Activated CD4-positive, alpha-beta T cell treated with anti-CD3 and anti-CD28 coated beads for 4 hours (primary cell): ENCODE data around the gene ARSB.
"Not testable (repeated sequence)": the region's sequence is repeated elsewhere in the genome, so short reads cannot be mapped to it uniquely, and the experiment has no call there.

Source experiments
- DNase-seq, 2 donors: peaks; one replicate each; pipeline ENCODE4 v3.0.0-alpha.2; 2020

ARSB gene

DNA sequence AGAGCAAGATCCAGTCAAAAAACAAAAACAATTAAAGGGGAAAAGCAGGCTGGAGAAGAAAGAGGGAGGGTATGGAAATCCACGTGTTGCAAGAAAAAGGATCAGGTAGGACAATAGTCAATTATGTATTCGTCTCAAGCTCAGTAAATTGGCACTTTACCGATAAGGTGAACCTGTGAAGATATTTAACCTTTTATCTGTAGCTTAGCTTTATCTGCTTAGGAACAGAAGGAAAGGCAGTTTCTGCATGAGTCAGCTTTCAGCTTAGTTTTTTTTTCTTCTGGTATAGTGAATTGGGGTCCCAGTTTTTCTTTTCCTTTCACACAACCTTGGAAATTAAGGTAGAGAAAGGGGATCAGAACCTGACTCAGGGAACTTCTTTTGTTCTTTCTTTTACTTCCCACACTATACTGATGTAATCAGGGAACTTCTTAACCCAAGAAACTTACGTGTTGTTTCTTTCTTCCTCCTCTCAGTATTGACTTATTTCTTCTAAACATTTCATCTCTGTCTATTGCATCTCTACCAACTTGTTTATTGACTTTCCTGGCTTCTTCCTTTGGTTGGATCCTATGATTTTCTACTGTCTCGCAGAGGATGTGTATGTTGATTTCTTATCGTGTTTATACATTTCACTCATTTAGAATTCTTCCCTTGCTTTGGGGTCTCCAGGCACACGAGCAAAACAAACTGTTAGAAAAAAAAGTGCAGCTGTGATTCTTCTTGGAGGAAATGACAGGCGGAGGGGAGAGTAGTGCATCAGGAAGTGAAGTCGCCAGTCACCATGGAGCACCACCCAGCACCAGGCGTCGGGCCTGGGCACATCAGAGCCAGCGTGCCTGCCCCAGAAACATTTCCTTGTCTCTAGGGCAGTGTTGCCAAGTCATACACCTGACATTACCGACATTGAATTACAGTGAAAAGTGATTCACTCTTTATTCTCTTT is 213.6 kb downstream of the ARSB start:
- no peak for DNase-seq

DNA sequence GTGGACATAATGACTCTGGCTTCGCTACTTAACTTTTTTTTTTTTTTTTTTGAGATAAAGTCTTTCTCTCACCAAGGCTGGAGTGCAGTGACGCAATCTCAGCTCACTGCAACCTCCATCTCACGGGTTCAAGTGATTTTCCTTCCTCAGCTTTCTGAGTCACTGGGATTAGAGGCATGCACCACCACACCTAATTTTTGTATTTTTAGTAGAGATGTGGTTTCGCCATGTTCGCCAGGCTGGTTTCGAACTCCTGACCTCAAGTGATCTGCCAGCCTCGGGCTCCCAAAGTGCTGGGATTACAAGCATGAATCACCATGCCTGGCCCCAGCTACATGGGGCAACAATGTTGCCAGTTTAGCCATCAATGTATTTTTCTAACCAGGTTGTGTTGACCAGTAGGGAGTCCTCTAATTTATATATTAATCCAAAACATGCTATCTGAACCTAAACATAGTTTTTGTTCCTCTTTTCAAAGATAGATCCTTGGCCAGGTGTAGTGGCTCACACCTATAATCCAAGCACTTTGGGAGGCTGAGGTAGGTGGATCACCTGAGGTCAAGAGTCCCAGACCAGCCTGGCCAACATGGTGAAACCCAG is 216.2 kb downstream of the ARSB start:
- DNase-seq: no peak

DNA sequence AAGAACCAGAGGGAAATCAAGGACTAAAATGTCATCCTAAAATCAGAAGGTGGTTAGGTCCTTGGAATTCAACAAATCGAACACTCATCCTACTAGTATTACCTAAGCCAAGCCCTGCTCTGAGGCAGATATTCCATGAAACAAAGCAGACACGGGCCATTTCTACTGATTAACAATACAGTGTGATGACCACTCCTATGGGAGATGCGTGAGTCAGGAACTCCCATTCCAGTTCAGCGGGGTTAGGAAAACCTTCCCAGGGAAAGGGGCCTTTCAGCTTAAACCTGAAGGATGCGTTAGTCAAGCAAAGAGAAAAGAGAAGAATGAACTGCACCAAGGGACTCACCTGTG is 218.7 kb downstream of the ARSB start:
- DNase-seq: no peak

DNA sequence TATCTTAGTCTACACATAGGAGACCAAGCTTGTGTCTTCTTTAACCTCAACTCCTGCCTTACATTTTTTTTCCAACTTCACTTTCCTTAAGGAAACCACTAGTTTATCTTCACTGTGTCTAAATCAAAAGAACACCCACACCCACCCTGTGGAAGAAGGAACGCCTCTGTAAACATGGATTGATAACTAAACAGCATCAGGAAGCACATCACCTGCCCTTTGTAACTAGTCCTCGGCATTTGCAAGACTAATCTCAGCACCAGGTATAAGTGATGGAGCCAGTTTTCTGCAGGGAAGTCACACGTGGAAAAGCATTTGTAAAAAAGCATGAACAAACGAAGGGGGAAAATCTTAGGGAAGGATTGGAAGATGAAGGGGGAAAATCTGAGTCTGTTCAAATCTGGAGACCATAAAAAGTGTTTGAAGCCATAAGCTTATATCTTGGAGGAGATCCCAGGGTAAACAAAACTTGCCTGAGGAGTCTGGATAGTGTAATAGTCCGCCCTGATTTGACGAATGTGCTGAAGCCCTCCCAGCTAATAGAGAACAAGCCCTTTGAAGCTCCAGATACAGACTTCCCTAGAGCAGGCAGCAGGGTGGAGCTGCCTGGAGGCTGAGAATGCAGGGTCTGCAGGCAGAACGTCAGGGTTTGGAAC is 219.2 kb downstream of the ARSB start:
- DNase-seq: no peak

DNA sequence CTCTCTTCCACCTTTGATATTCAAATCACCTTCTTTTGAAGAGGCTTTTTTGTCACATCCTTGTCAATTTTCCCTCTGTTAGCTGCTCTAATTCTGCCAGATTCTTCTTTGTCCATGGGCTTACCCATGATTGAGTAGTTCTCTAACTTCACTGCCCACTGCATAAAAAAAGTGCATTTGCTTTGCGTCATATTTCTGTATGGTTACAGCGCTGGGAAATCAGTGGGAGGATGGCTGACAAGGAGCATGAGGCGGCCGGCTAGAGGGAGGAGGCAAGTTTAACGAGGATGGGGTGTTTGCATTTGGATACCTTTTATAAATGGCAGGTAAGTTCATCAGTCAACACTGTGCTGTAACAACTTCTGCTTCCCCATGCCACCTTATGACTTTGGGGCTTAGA is 220.0 kb downstream of the ARSB start:
- DNase-seq: no peak

DNA sequence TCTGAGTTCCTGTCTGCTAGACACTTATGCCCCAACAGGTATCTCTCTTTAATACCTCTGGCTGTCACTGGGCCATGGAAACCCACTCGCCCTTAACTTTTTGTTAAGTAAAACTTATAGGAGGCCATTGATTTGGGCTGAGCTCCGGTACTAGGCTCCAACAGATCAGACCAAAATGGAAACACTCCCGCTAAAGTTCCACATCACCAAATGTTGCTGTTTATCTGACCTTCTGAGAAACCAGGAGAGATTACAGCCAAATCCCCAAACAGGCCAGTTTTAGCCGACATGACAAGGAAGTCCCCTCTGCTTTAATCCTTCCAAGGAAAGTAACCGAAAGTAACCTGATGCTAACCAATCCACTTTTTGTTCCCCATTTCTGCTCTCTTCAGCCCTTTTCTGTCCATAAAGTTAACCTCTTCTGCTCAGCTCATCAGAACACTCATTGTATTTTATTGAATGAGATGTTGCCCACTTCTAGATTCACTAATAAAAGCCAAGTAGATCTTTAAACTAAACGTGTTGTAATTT is 221.4 kb downstream of the ARSB start:
- DNase-seq: no peak

DNA sequence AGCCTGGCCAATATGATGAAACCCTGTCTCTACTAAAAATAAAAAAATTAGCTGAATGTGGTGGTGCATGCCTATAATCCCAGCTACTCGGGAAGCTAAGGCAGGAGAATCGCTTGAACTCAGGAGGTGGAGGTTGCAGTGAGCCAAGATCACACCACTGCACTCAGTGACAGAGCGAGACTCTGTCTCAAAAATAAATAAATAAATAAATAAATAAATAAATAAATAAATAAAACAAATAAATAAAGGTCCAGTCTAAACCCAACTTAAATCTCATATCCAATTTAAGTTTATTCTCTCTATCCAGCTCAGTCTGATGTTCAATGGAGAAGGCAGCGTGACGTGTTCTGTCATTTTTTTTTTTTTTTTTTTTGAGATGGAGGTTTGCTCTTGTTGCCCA is 222.4 kb downstream of the ARSB start:
- DNase-seq: not testable (repeated sequence)

DNA sequence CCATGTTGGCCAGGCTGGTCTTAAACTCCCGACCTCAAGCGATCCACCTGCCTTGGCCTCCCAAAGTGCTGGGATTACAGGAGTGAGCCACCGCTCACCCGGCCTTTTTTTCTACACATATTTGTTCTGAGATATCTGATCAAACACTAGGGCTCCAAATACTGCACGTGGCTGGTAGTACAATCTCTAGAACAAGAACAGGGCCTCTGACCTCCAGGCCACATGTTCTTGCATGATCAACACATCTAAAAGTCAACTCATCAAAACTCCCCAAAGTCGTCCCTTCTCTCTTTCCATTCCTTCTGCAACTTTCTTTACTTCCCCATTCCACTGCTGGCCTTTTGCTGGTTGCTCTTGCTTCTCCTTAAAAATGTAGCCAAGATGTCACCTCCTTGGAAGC is 223.3 kb downstream of the ARSB start:
- DNase-seq: no peak

DNA sequence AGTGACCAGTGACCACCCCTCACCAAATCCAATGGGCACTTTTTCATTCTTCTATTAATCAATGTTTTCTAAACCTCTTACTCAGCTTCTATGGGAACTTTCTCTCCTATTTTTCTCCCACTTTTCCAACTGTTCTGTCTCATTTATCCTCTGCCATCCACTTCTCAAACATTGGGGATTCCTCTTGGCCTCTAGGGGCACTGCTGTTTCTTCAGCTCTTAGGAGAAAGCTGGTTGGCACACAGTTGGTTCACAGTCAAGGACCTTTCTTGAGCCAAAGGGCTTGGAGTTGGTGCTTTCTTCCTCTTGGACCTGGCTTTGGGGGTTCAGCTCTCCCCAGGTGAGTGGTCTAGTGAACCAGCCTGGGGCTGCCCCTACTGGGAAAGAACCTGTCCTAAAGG is 224.3 kb downstream of the ARSB start:
- DNase-seq: no peak

DNA sequence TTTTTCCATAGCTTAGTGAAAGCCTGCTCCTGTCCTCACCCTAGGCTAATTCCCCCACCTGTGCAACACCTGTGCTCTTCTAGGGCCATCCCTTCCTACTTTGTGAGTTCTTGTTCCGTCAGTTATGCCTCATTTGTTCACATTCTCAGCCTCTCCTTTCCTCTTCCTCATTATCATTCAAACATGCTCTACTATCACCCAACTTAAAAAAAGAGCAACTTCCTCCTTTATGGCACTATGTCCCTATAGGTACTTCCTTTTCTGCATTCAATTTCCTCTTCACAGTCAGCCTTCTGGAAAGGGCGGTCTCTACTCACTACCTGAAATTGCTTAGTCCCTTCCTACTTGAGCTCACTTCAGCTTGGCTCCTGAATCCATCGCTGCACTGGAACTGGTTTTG is 224.7 kb downstream of the ARSB start:
- no peak for DNase-seq

DNA sequence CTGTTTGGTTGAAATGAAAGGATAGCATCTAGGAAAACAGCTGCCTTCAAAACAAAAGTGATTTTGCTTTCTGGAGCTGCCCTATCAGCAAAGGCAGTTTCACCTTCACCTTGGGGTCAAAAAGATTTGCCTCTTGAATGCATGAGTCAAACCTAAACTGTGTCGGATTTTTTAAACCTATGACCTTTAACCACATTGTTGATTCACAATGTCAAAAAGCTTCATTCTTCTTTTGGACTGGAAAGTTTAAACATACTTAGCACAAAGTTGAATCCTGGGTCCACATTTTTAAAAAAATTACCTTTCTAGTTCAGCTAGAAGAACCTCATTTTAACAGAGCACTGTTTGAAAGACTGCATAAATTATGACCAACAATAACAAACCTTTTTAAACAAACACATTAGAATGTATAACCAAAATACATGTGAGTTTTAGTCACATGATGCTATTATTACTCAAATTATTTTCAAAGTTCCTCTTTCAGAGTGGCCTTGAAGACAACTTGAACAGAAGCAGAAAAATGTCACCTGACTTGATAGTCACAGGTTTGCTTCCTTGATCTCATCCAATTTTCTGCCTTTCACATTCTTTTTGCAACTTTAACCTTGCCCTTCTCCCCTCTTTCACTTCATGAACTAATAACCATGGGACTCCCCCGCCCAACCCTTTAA is 226.8 kb downstream of the ARSB start:
- no peak for DNase-seq

DNA sequence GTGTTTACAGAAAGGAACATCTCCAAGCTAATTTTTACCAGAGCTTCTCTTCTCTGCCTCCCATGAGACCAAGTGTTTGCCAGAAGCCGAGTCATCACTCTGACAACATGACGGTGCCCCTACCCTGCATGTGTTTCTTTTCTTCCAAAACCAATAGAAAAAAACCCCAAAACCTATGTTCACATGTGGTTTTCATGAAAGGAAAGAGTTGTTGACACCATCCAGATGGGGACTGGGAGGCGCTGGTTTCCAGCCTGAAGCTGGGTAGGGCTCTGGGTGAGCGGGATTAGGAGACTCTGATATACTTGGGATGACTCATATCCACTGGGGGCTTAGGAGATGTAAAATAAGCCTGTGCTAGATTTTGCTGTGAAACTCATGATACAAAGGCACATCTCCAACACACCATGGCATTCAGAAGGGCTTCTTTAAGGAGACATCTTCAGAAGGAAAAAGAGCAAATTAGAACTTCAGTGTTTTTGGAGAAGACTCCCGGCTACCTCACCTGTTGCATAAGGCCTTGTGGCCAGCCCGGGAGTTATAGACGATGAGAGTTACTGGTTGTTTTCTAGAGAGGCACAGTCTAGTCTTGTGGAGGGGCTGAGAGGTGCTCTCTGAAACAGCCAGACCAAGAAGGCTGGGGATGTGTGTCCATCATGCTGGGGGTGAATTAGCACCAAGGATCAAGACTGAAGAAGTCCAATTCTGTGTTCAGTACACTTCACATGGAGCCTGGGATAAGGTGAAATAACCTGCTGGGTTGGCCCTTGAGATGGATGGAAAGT is 227.6 kb downstream of the ARSB start:
- no peak for DNase-seq

DNA sequence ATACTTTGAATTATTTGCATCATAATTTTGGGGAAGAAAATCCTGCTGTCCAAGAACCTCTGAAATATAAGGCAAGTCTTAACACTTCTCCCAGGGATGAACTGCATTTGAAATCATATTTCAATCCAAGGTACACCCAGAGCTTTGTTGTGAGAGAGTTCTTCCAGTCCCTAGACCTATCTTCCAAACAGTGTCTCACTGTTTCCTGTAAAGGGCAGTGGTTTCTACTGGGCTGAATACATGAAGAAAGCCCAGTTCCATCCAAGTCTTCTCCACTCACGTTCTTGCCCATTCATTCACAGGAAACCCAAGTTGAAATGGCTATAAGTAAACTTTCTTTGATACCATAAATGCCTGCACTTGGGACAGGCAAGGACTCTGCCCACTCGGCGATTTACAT is 228.3 kb downstream of the ARSB start:
- DNase-seq: no peak

DNA sequence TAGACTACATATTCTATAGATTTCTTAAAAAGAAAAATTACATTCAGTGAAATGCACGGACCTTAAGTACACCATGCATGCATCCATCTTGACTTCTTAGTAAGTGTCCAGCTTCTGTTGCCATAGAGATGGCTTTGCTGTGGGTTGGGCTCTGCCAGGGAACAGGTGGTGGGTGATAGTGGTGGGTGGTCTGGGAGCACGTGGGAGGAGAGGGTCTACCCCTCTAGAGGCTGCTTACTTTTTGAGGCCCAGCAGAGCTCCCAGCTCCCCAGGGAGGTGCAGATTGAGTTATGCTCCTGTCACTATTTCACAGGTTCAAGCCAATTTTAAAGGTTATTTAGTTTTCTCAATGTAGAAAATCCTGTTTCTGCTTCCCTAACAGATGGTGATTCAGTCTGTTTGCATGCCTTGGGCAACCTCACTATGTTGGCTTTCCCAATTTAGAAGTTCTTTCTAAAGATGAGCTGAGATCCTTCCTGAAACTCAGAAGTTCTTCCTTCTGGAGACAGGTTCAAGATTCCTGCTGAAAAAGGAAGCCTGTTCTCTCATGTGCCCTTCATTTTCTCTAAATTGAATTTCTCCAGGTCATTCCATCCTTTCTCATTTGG is 229.2 kb downstream of the ARSB start:
- DNase-seq: no peak

DNA sequence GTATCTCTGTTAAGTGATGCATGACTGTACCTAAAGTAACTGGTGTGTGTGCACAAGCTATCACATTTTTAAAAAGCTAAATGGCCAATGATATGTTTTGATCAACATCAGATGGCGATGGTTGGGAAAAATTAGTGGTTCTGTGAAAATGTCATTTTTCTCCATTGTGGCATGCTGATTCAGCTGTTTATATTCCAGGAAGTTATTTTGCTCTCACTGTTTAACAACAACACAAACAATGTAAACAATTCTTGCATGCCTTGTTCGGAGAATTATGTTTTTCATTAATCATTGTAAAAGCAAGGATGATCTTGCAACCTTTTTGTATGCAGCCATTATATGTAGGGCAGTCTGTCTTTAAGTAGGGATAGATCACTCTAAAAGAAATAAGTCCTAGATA is 230.5 kb downstream of the ARSB start:
- no peak for DNase-seq

DNA sequence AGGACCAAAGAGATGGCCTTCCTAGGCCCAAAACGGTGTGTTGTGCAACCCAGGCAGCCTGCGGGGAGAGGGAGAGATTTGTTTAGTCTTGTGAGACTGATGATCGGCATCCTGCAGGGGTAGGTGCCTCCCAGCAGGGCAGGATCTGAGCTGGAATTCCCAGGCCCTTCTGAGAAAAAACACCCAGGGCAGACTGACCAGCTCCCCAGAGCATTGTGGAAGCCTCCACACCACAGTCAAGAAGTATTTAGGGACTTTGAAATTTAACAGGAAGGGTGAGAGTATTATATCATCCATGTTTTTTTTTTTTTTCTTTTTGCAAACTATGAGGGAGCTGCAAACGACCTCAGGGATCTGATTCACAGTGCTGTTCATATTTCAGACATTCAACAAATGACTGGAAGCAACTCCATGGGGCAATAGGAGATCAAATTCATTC is 232.0 kb downstream of the ARSB start:
- DNase-seq: no peak

DNA sequence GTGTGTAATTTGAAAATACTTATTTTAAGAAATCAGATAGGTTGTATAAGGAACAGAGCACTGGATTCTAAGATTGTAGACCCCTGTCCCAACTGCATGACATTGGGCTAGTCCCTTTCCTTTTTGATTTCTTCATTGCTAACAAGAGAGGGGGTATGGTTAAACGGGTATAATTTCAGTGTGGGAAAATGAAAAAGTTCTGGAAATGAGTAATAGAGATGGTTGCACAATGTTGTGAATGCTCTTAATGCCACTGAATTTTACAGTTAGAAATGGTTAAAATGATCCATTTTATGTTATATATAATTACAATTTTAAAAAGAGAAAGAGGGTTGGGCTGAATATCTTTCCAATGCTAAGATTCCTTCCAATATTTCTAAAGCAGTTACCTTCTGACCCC is 233.2 kb downstream of the ARSB start:
- no peak for DNase-seq

DNA sequence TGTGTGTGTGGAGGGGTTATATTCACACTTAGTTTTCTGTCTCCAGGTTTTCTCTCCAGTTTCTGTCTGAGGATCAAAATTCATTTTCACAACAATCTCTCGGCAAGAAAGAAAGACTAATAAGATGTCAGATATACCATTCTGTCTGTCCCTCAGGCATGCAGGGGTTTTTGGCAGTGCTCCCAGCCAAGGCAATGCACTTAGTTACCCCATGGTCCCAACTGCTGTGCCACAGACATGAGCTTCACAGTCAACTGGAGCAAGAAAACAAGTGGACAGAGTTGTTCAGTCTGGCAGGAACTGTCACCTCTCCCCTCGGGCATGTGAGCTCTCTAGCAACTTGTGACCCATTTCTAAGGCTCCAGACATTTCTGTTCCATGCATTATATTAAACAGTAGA is 234.8 kb downstream of the ARSB start:
- DNase-seq: no peak

DNA sequence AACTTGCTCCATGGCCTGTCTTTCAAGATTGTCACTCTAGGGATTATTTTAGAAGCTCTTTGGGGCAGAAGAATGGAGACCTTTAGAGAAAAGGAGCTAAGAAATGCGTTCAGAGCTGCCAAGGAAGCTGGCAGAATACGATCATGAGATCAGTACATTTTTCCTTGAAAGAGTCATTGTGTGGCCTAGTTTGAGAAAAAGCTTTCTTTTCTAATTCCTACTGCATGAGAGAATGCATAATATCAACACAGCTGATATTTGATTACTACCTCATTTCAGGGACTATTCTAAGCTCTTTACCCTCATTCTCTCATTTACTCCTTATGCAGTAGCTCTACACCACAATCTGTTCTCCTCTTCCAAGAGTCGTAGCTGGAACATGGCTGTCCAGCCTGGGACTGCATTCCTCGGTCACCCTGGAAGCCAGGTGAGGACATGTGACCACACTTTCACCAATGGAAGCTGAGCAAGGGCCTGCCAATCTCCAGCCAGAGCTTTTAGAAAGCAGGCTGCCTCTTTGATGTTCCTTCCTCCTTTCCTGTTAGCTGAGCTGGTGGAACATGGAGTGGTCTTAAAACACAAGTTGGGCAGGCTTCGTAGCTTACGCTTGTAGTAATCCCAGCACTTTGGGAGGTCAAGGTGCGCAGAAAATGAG is 237.3 kb downstream of the ARSB start:
- DNase-seq: no peak

DNA sequence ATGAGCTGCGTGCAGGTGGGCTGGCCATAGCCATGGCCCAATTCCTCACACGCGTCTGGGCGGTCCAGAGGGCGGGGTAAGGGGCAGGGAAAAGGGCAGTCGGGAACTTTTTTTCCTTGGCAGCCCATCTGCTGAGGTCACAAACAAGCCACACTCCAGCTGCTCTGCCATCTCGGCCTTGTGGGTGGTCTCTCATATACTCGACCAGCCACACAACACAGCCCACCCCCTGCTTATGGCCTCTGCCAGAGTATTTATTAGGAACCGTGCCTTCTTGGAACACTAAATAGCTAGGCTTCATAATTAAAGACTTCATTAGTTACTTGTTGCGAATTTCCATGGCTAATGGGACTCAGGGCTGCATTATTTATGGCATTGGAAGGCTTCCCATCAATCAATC is 238.1 kb downstream of the ARSB start:
- no peak for DNase-seq

DNA sequence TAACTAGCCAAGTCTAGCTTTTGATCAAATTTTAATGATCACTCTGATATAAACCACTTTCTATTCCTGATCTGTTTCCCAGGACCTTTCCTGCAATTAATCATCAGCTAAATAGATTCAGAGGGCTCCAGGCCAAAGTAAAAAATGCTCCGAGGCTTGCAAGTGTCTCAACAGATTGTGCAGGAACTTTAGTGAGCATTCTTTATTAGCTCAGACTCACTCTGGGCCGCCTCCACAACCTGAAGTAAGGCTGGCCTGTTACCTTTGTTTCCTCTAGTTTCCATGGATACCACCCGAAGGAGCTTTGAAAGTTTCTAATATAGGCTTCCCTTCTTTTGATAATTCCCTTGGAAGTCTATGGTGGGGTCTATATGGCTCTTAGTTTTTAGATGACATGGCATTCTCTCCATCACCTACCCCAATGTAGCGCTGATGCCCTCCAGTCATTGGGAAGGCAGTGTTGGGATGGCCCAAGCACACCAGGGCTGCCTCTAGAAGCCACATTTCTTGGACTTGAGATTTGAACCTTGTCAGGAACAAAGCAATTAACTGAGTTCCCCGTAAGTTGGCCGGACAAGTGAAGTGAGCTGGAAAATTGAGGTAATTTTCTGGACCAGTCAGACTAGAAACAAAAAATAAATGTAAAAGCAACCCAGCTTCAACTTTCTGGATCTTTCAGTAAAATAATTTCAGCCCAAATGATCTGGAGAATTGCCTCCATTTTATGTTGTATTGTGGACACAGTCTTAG is 238.9 kb downstream of the ARSB start:
- no peak for DNase-seq
